Mesenchymal stem cell (in vitro differentiated cells and primary cell): ENCODE results near the gene EN1. TPM values are rescaled to one million over a fixed set of nuclear protein-coding genes. Genes with fewer than 3 reads are reported as not detected.

Experiments used
- DNase-seq: peaks from one replicate; pipeline ENCODE4 v3.0.0-alpha.2; 2013
- H2AFZ ChIP-seq: one replicate; pipeline ENCODE4 v1.6.1; 2013; ENCODE audit warnings: low read depth, mild to moderate bottlenecking, control low read depth, inconsistent platforms, low read length, moderate library complexity
- H2AK5ac ChIP-seq: 2 replicates; pipeline ENCODE4 v1.6.1; 2013; ENCODE audit warnings: low read length, moderate library complexity, mild to moderate bottlenecking, inconsistent platforms; ENCODE audit not compliant: severe bottlenecking
- H2BK120ac ChIP-seq: one replicate; pipeline ENCODE4 v1.6.1; 2013; ENCODE audit warnings: low read depth, mild to moderate bottlenecking, inconsistent platforms, low read length, moderate library complexity
- H2BK12ac ChIP-seq, 2 experiments: one replicate each; pipeline ENCODE4 v1.6.1; 2013; ENCODE audit warnings: inconsistent platforms in 2 of 2, low read length in 2 of 2, mild to moderate bottlenecking in 2 of 2, moderate library complexity in 2 of 2, control low read depth in 1 of 2
- H2BK15ac ChIP-seq: one replicate; pipeline ENCODE4 v1.6.1; 2013; ENCODE audit warnings: mild to moderate bottlenecking, low read depth, inconsistent platforms; ENCODE audit not compliant: poor library complexity, severe bottlenecking
- H2BK5ac ChIP-seq: 2 replicates; pipeline ENCODE4 v1.6.1; 2013; ENCODE audit warnings: low read depth, mild to moderate bottlenecking, low read length, control low read depth, inconsistent platforms; ENCODE audit not compliant: poor library complexity, severe bottlenecking
- H3K14ac ChIP-seq, 2 experiments: one replicate each; pipeline ENCODE4 v1.6.1; 2013; ENCODE audit warnings: inconsistent platforms in 2 of 2, low read length in 2 of 2, control low read depth in 1 of 2, mild to moderate bottlenecking in 1 of 2, moderate library complexity in 1 of 2
- H3K18ac ChIP-seq, 2 experiments: one replicate each; pipeline ENCODE4 v1.6.1; 2013; ENCODE audit warnings: inconsistent platforms in 2 of 2, low read length in 2 of 2, control low read depth in 1 of 2, low read depth in 1 of 2, mild to moderate bottlenecking in 1 of 2
- H3K23ac ChIP-seq, 2 experiments: one replicate each; pipeline ENCODE4 v1.6.1; 2013; ENCODE audit warnings: inconsistent platforms in 2 of 2, low read length in 2 of 2, mild to moderate bottlenecking in 2 of 2, moderate library complexity in 2 of 2, control low read depth in 1 of 2
- H3K27ac ChIP-seq: 2 replicates; pipeline ENCODE4 v1.5.1; 2013; ENCODE audit warnings: mild to moderate bottlenecking, moderate library complexity, low read length, control low read depth, inconsistent platforms; ENCODE audit not compliant: poor library complexity, severe bottlenecking
- H3K27me3 ChIP-seq, 2 experiments: 2 replicates each; pipeline versions ENCODE4 v1.6.1 to v1.7.0; 2013; ENCODE audit warnings: low read length in 2 of 2, mild to moderate bottlenecking in 2 of 2, moderate library complexity in 2 of 2, control low read depth in 1 of 2, inconsistent platforms in 1 of 2; ENCODE audit not compliant: control insufficient read depth in 1 of 2, insufficient read depth in 1 of 2
- H3K36me3 ChIP-seq, 2 experiments: 2 replicates each; pipeline versions ENCODE4 v1.6.1 to v1.7.0; 2013; ENCODE audit warnings: low read length in 2 of 2, control low read depth in 1 of 2, inconsistent platforms in 1 of 2, low read depth in 1 of 2, mild to moderate bottlenecking in 1 of 2; ENCODE audit not compliant: insufficient read depth in 2 of 2, control insufficient read depth in 1 of 2
- H3K4ac ChIP-seq, 2 experiments: one replicate each; pipeline ENCODE4 v1.6.1; 2013; ENCODE audit warnings: inconsistent platforms in 2 of 2, low read length in 2 of 2, mild to moderate bottlenecking in 2 of 2, moderate library complexity in 2 of 2, control low read depth in 1 of 2, low read depth in 1 of 2
- H3K4me1 ChIP-seq: 2 replicates; pipeline ENCODE4 v1.6.1; 2013; ENCODE audit warnings: low read depth, low read length, control low read depth; ENCODE audit not compliant: control insufficient read depth, insufficient read depth
- H3K4me2 ChIP-seq: 2 replicates; pipeline ENCODE4 v1.6.1; 2013; ENCODE audit warnings: low read length, mild to moderate bottlenecking, inconsistent platforms; ENCODE audit not compliant: poor library complexity, severe bottlenecking
- H3K4me3 ChIP-seq, 2 experiments: 2 replicates each; pipeline versions ENCODE4 v1.5.1 to v1.7.0; 2013; ENCODE audit warnings: low read length in 2 of 2, mild to moderate bottlenecking in 2 of 2, control low read depth in 1 of 2, low read depth in 1 of 2; ENCODE audit not compliant: insufficient read depth in 1 of 2
- H3K79me1 ChIP-seq: replicated peaks from 2 replicates; pipeline ENCODE4 v1.6.1; 2013; ENCODE audit warnings: mild to moderate bottlenecking, control low read depth, low read length, inconsistent platforms; ENCODE audit not compliant: poor library complexity, severe bottlenecking
- H3K9ac ChIP-seq: 2 replicates; pipeline ENCODE4 v1.7.0; 2013; ENCODE audit warnings: mild to moderate bottlenecking, low read length, moderate library complexity
- H3K9me3 ChIP-seq: 2 replicates; pipeline ENCODE4 v1.7.0; 2013; ENCODE audit warnings: mild to moderate bottlenecking, low read length; ENCODE audit not compliant: control insufficient read depth
- H4K8ac ChIP-seq: one replicate; pipeline ENCODE4 v1.6.1; 2013; ENCODE audit warnings: inconsistent platforms, mild to moderate bottlenecking, low read length, moderate library complexity
- H4K91ac ChIP-seq: one replicate; pipeline ENCODE4 v1.6.1; 2013; ENCODE audit warnings: mild to moderate bottlenecking, low read length, inconsistent platforms
- WGBS: methylation state at CpG from one replicate; pipeline ENCODE4 v1.1.7; 2013; ENCODE audit warnings: mixed read lengths; 5-methylcytosine and 5-hydroxymethylcytosine counted together
- polyA plus RNA-seq, 2 experiments: library from polyadenylated mRNA; stranded (reverse); fragments of 200-250 nt; gene quantifications; one replicate each; pipeline ENCODE4 v1.2.3, GENCODE V29; 2013

Gene EN1
- polyA plus RNA-seq (2013, experiment 1 of 2), result not detected
- not detected for polyA plus RNA-seq (2013, experiment 2 of 2)

- H2BK5ac ChIP-seq, result no peak within 1 kb of the TSS
- WGBS, result under 1% methylated on average over 18 of the region's 64 CpGs
- H2AFZ ChIP-seq, result no peak within 1 kb of the TSS
Observed at GRCh38 chr2:118846953-118847761, at the start of gene EN1. Gene EN1 (minus strand): TSS chr2:118847648. CDS start chr2:118847167, 481 bp downstream.

GRCh38 chr2:118893100-118893499 lies 45.7 kb upstream of the EN1 start:
- H4K8ac ChIP-seq, result no peak overlapping the region
- H3K9me3 ChIP-seq, result peaks cover 24% of the 10 kb centered on the region
- H3K4ac ChIP-seq, result no peak overlapping the region
- no peak overlapping the region for H4K91ac ChIP-seq
- no peak overlapping the region for H3K23ac ChIP-seq
- DNase-seq, result no peak
- no peak overlapping the region for H3K27ac ChIP-seq
- H3K14ac ChIP-seq, result no peak overlapping the region
- no peak overlapping the region for H3K4me3 ChIP-seq
- no peak overlapping the region for H2BK15ac ChIP-seq
- no peaks in the 10 kb centered on the region for H3K4me1 ChIP-seq
- H3K36me3 ChIP-seq, result no peaks in the 10 kb centered on the region
- no peak overlapping the region for H3K4me2 ChIP-seq
- H2BK12ac ChIP-seq, result no peak overlapping the region
- no peak overlapping the region for H3K18ac ChIP-seq
- no peak overlapping the region for H2BK5ac ChIP-seq
- no peak overlapping the region for H2BK120ac ChIP-seq
- H2AFZ ChIP-seq, result no peak overlapping the region
- 87% methylated on average over 3 of the region's 3 CpGs for WGBS
- peaks cover 0 to 7% of the 10 kb centered on the region in 2 experiments for H3K27me3 ChIP-seq
- no peaks in the 10 kb centered on the region for H3K79me1 ChIP-seq
- no peak overlapping the region for H3K9ac ChIP-seq
- no peak overlapping the region for H2AK5ac ChIP-seq

More at GRCh38 chr2:118846953-118847761, at the start of gene EN1:
- Histone ChIP-seq H2BK15ac (no peak within 1 kb of the TSS), H2BK12ac (no peak within 1 kb of the TSS), H4K91ac (no peak within 1 kb of the TSS), H3K27me3 (peaks cover 0 to 92% of the 10 kb centered on the region in 2 experiments), H2AK5ac (no peak within 1 kb of the TSS), H3K23ac (no peak within 1 kb of the TSS), H3K9me3 (no peaks in the 10 kb centered on the region), H3K4me3 (peak within 1 kb of the TSS in 1 of 2 experiments; percentile 89), H3K4me1 (peaks cover 25% of the 10 kb centered on the region), H3K36me3 (peaks cover 0 to 13% of the 10 kb centered on the region in 2 experiments), H3K14ac (no peak within 1 kb of the TSS), H2BK120ac (no peak within 1 kb of the TSS), H3K18ac (no peak within 1 kb of the TSS), H3K9ac (peak within 1 kb of the TSS; percentile 98), H3K79me1 (no peaks in the 10 kb centered on the region), H3K4me2 (peak within 1 kb of the TSS; percentile 58), H3K4ac (no peak within 1 kb of the TSS), H4K8ac (no peak within 1 kb of the TSS), H3K27ac (no peak within 1 kb of the TSS)
- DNase-seq, result no peak

GRCh38 chr2:118889995-118890394 lies 42.5 kb upstream of the EN1 start:
- no CpG with 5 or more reads among the region's 1 CpG for WGBS
- Histone ChIP-seq H3K27me3 (peaks cover 0 to 9% of the 10 kb centered on the region in 2 experiments), H3K79me1 (no peaks in the 10 kb centered on the region), H2BK5ac (no peak overlapping the region), H3K4me2 (no peak overlapping the region), H2BK12ac (no peak overlapping the region), H2BK120ac (no peak overlapping the region), H3K23ac (no peak overlapping the region), H3K14ac (no peak overlapping the region), H2AK5ac (no peak overlapping the region), H3K4me3 (no peak overlapping the region), H3K9ac (no peak overlapping the region), H3K18ac (no peak overlapping the region), H3K4ac (no peak overlapping the region), H3K9me3 (peaks cover 24% of the 10 kb centered on the region), H3K4me1 (no peaks in the 10 kb centered on the region), H4K8ac (no peak overlapping the region), H3K27ac (no peak overlapping the region), H4K91ac (no peak overlapping the region), H2AFZ (no peak overlapping the region), H3K36me3 (no peaks in the 10 kb centered on the region), H2BK15ac (no peak overlapping the region)
- DNase-seq, result no peak

- H2BK15ac ChIP-seq, result no peak overlapping the region
- H3K4me1 ChIP-seq, result peaks cover 2% of the 10 kb centered on the region
- 86% methylated on average over 4 of the region's 4 CpGs for WGBS
- DNase-seq, result no peak
- no peak overlapping the region for H2BK5ac ChIP-seq
- peaks cover 0 to 51% of the 10 kb centered on the region in 2 experiments for H3K27me3 ChIP-seq
- no peak overlapping the region for H3K27ac ChIP-seq
- no peak overlapping the region for H3K9ac ChIP-seq
- H3K4me3 ChIP-seq, result no peak overlapping the region
- H4K8ac ChIP-seq, result no peak overlapping the region
- H2AK5ac ChIP-seq, result no peak overlapping the region
- no peak overlapping the region for H2AFZ ChIP-seq
- no peak overlapping the region for H3K4me2 ChIP-seq
- H2BK120ac ChIP-seq, result no peak overlapping the region
- no peaks in the 10 kb centered on the region for H3K79me1 ChIP-seq
- H2BK12ac ChIP-seq, result no peak overlapping the region
- no peak overlapping the region for H3K18ac ChIP-seq
- H3K14ac ChIP-seq, result no peak overlapping the region
- no peaks in the 10 kb centered on the region for H3K36me3 ChIP-seq
- no peak overlapping the region for H4K91ac ChIP-seq
- H3K4ac ChIP-seq, result no peak overlapping the region
- no peaks in the 10 kb centered on the region for H3K9me3 ChIP-seq
- no peak overlapping the region for H3K23ac ChIP-seq
Observed at GRCh38 chr2:118883792-118884191, 36.3 kb upstream of the EN1 start.
